Activated T-helper 1 cell treated with anti-CD3 and anti-CD28 coated beads, Interleukin-12 subunit alpha, Interleukin-12 subunit beta, Interleukin-2, Interleukin-4 antibody, amounts not matched to agents 30 ng/mL and 10 ng/mL and 1 ng/mL, durations not matched to agents 14 hours and 24 hours and 36 hours (primary cell): ENCODE data around the gene SDR42E1. TPM values are rescaled to one million over a fixed set of nuclear protein-coding genes. Genes with fewer than 3 reads are reported as not detected.
A peak's percentile ranks its signal among the peaks of the same experiment; 100 is the strongest.

Source experiments
- DNase-seq: peaks from one replicate; pipeline ENCODE4 v3.0.0; 2021; ENCODE audit warnings: low spot score
- H3K27ac Mint-ChIP-seq: one replicate; pipeline ENCODE4 v1.8.0; 2021; ENCODE audit warnings: mild to moderate bottlenecking, mixed read lengths
- H3K27me3 Mint-ChIP-seq: one replicate; pipeline ENCODE4 v1.8.0; 2022; ENCODE audit warnings: mild to moderate bottlenecking, moderate library complexity, mixed read lengths; ENCODE audit not compliant: insufficient read depth
- H3K36me3 Mint-ChIP-seq: one replicate; pipeline ENCODE4 v1.8.0; 2021; ENCODE audit warnings: low read depth, mixed read lengths
- H3K4me1 Mint-ChIP-seq: one replicate; pipeline ENCODE4 v1.8.0; 2021; ENCODE audit warnings: low read depth, mixed read lengths
- H3K4me3 Mint-ChIP-seq: one replicate; pipeline ENCODE4 v1.8.0; 2021; ENCODE audit warnings: mild to moderate bottlenecking, moderate library complexity, mixed read lengths
- H3K9me3 Mint-ChIP-seq: one replicate; pipeline ENCODE4 v1.8.0; 2021; ENCODE audit warnings: mixed read lengths
- intact Hi-C: fragments of 100-400 bp; cut with micrococcal nuclease; formaldehyde crosslinking; loops from one replicate; pipeline ENCODE4 v1.15.1; 2024
- total RNA-seq: library from RNA; stranded (reverse); gene quantifications from 2 replicates; pipeline ENCODE4 v1.2.3, GENCODE V29; 2022

SDR42E1 gene
- total RNA-seq, 1 donor from 2014 or later, result 5.7 TPM

- H3K4me1 Mint-ChIP-seq, result no peaks in the 10 kb centered on the region
- intact Hi-C loops, result no loop called here
- no peak overlapping the region for H3K4me3 Mint-ChIP-seq
- H3K9me3 Mint-ChIP-seq, result no peaks in the 10 kb centered on the region
- peaks cover 2% of the 10 kb centered on the region for H3K27me3 Mint-ChIP-seq
- no peaks in the 10 kb centered on the region for H3K36me3 Mint-ChIP-seq
- no peak for DNase-seq
- no peak overlapping the region for H3K27ac Mint-ChIP-seq
Measured at GRCh38 chr16:82033006-82033405, 21.7 kb upstream of the SDR42E1 start.

GRCh38 chr16:82031116-82032084, 20.1 kb upstream of the SDR42E1 start:
- Mint-ChIP-seq H3K4me1 (no peaks in the 10 kb centered on the region), H3K36me3 (no peaks in the 10 kb centered on the region), H3K4me3 (no peak overlapping the region), H3K27ac (no peak overlapping the region), H3K27me3 (no peaks in the 10 kb centered on the region), H3K9me3 (no peaks in the 10 kb centered on the region)
- intact Hi-C loops, result loop anchor here (1.0 kb wide), 1 partner anchor 199 kb away; no protein-coding TSS in a partner anchor
- no peak for DNase-seq

- H3K4me1 Mint-ChIP-seq, result no peaks in the 10 kb centered on the region
Measured at GRCh38 chr16:82027629-82028064, 16.4 kb upstream of the SDR42E1 start.

GRCh38 chr16:82024883-82025282, 13.6 kb upstream of the SDR42E1 start:
- H3K4me3 Mint-ChIP-seq, result no peak overlapping the region
- no peaks in the 10 kb centered on the region for H3K9me3 Mint-ChIP-seq
- no peak for DNase-seq
- no peak overlapping the region for H3K27ac Mint-ChIP-seq
- H3K4me1 Mint-ChIP-seq, result no peaks in the 10 kb centered on the region
- intact Hi-C loops, result no loop called here
- H3K36me3 Mint-ChIP-seq, result no peaks in the 10 kb centered on the region
- peaks cover 14% of the 10 kb centered on the region for H3K27me3 Mint-ChIP-seq

More at GRCh38 chr16:82027629-82028064, 16.4 kb upstream of the SDR42E1 start:
- no peak for DNase-seq
- intact Hi-C loops, result no loop called here
- Mint-ChIP-seq H3K36me3 (no peaks in the 10 kb centered on the region), H3K27me3 (peaks cover 10% of the 10 kb centered on the region), H3K27ac (no peak overlapping the region), H3K4me3 (no peak overlapping the region), H3K9me3 (no peaks in the 10 kb centered on the region)

GRCh38 chr16:82024316-82024715, 13.0 kb upstream of the SDR42E1 start:
- peaks cover 14% of the 10 kb centered on the region for H3K27me3 Mint-ChIP-seq

GRCh38 chr16:82023206-82023605, 11.9 kb upstream of the SDR42E1 start:
- Mint-ChIP-seq H3K27me3 (peaks cover 15% of the 10 kb centered on the region), H3K9me3 (no peaks in the 10 kb centered on the region), H3K4me3 (no peak overlapping the region), H3K4me1 (no peaks in the 10 kb centered on the region), H3K27ac (no peak overlapping the region), H3K36me3 (no peaks in the 10 kb centered on the region)
- no peak for DNase-seq
- intact Hi-C loops, result no loop called here

More at GRCh38 chr16:82024316-82024715, 13.0 kb upstream of the SDR42E1 start:
- Mint-ChIP-seq H3K4me3 (no peak overlapping the region), H3K27ac (no peak overlapping the region), H3K4me1 (no peaks in the 10 kb centered on the region), H3K9me3 (no peaks in the 10 kb centered on the region), H3K36me3 (no peaks in the 10 kb centered on the region)
- DNase-seq, result no peak
- intact Hi-C loops, result no loop called here

- Mint-ChIP-seq H3K27ac (no peak overlapping the region), H3K27me3 (peaks cover 16% of the 10 kb centered on the region), H3K36me3 (no peaks in the 10 kb centered on the region), H3K4me3 (no peak overlapping the region), H3K4me1 (no peaks in the 10 kb centered on the region), H3K9me3 (no peaks in the 10 kb centered on the region)
- intact Hi-C loops, result no loop called here
- no peak for DNase-seq
Measured at GRCh38 chr16:82020051-82020450, 8.8 kb upstream of the SDR42E1 start.

- Mint-ChIP-seq H3K27ac (no peak overlapping the region), H3K36me3 (no peaks in the 10 kb centered on the region), H3K4me3 (no peak overlapping the region), H3K9me3 (no peaks in the 10 kb centered on the region), H3K27me3 (peaks cover 16% of the 10 kb centered on the region), H3K4me1 (no peaks in the 10 kb centered on the region)
- DNase-seq, result no peak
- intact Hi-C loops, result no loop called here
Measured at GRCh38 chr16:82019535-82019934, 8.3 kb upstream of the SDR42E1 start.

GRCh38 chr16:82017911-82018568, 6.8 kb upstream of the SDR42E1 start:
- no peak for DNase-seq

GRCh38 chr16:82016964-82017363, 5.7 kb upstream of the SDR42E1 start:
- Mint-ChIP-seq H3K36me3 (no peaks in the 10 kb centered on the region), H3K4me3 (no peak overlapping the region), H3K4me1 (peaks cover 2% of the 10 kb centered on the region), H3K27me3 (peaks cover 11% of the 10 kb centered on the region), H3K9me3 (no peaks in the 10 kb centered on the region), H3K27ac (no peak overlapping the region)
- no peak for DNase-seq
- intact Hi-C loops, result no loop called here

More at GRCh38 chr16:82017911-82018568, 6.8 kb upstream of the SDR42E1 start:
- Mint-ChIP-seq H3K4me1 (no peaks in the 10 kb centered on the region), H3K27ac (no peak overlapping the region), H3K9me3 (no peaks in the 10 kb centered on the region), H3K36me3 (no peaks in the 10 kb centered on the region), H3K4me3 (no peak overlapping the region), H3K27me3 (peaks cover 9% of the 10 kb centered on the region)
- intact Hi-C loops, result no loop called here

GRCh38 chr16:82016263-82016662, 5.0 kb upstream of the SDR42E1 start:
- H3K9me3 Mint-ChIP-seq, result no peaks in the 10 kb centered on the region
- DNase-seq, result no peak
- intact Hi-C loops, result no loop called here
- peaks cover 9% of the 10 kb centered on the region for H3K27me3 Mint-ChIP-seq
- no peak overlapping the region for H3K4me3 Mint-ChIP-seq
- peaks cover 8% of the 10 kb centered on the region for H3K4me1 Mint-ChIP-seq
- no peaks in the 10 kb centered on the region for H3K36me3 Mint-ChIP-seq
- H3K27ac Mint-ChIP-seq, result no peak overlapping the region

GRCh38 chr16:82013139-82013538, 1.9 kb upstream of the SDR42E1 start:
- H3K36me3 Mint-ChIP-seq, result peaks cover 7% of the 10 kb centered on the region
- intact Hi-C loops, result no loop called here
- H3K27me3 Mint-ChIP-seq, result peaks cover 6% of the 10 kb centered on the region
- no peak overlapping the region for H3K27ac Mint-ChIP-seq
- H3K9me3 Mint-ChIP-seq, result peaks cover 12% of the 10 kb centered on the region
- DNase-seq, result no peak
- H3K4me3 Mint-ChIP-seq, result no peak overlapping the region
- H3K4me1 Mint-ChIP-seq, result peaks cover 16% of the 10 kb centered on the region

- H3K4me3 Mint-ChIP-seq, result peak overlapping the region; percentile 88
- peaks cover 16% of the 10 kb centered on the region for H3K4me1 Mint-ChIP-seq
- H3K27me3 Mint-ChIP-seq, result peaks cover 5% of the 10 kb centered on the region
- H3K27ac Mint-ChIP-seq, result peak overlapping the region; percentile 13
- H3K36me3 Mint-ChIP-seq, result peaks cover 11% of the 10 kb centered on the region
- H3K9me3 Mint-ChIP-seq, result peaks cover 15% of the 10 kb centered on the region
- no peak for DNase-seq
- intact Hi-C loops, result loop anchor here (2.0 kb wide), 2 partner anchors 72 to 160 kb away; partner anchors contain the start of gene MPHOSPH6
Measured at GRCh38 chr16:82010649-82011048, 621 bp downstream of the SDR42E1 start.
